Heart left ventricle (tissue), 13 donors: Measurements from ENCODE around the gene GALNT18.

Experiments
- POLR2A ChIP-seq, 2 donors: fragments of 450-650 bp; IDR thresholded peaks; one replicate each; pipeline ENCODE4 v1.6.1; 2017; ENCODE audit warnings: antibody characterized with exemption in 2 of 2, mild to moderate bottlenecking in 2 of 2, moderate library complexity in 2 of 2
- TF ChIP-seq, protein P1 (sequence below), 12 donors: fragments of 200-600 bp; sonication (generic) in 4 of 12; IDR thresholded peaks; one replicate each; pipeline versions ENCODE4 v1.5.0 to v1.8.0; 2018 to 2022; ENCODE audit warnings: antibody characterized with exemption in 12 of 12, mild to moderate bottlenecking in 5 of 12
- donor health status: ischemic (EF 13 %, LVEDD 7.1; RV severe dilation, severe dysfunction).
- donor health status: DM: no; HTN: yes; CAD: no.
- donor health status: DM: no; HTN: no; CAD: no.
- donor health status: ischemic (EF 25% LVEDD 6.9; RV normal size, moderate dysfunction).
- donor health status: ischemic (EF 25% LVEDD 5.7; RV mildly dilated, moderate dysfunction).
- donor health status: ischemic (EF 35%, LVEDD 5.7; RV mildly dilated, moderate dysfunction).
- donor health status: nonischemic (EF 11% LVEDD 7.7; RV severe dilation, severe dysfunction).
- donor health status: DM: yes; HTN: yes; CAD: no.
- donor health status: PGD.
- donor health status: ischemic (EF 29% LVEDD 5.4; RV normal size, mild dysfunction).
- donor health status: nonischemic (EF 23%, LVEDD 6.1; RV moderate dilation, normal function).

DNA sequence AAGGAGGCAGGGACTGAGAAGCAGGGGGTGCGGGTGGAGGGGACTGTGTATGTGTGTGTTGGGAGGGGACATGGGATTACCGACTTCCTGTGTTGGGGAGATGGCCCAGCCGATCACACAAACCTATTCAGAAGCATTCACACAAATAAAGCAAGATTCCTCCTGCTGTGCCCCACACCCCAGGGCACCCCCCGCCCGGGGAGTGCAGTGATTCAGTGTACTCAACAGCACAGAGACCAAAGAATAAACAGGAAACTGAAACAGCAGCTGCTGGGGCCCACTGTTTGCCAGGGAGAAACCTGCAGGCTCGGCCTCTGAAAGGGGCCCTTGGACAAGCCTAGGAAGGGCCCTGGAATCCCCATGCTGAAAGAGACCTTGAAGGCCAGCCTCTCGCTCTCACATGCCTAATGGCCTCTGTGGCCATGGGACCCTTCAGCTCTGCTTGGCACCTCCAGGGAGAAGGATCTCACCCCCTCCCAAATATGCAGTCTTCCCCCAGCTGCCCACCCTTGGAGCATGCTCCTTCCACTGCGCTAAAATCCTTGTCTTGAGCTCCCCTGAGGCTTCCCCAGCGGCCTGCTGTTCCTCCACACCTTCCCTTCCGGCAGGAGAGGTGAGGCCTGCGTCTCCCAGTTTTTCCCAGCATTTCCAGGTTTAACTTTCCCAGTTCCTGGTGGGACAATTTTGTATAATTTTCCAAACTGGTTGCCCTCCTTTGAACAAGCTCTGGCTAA is 341.7 kb downstream of the GALNT18 start:
- TF ChIP-seq POLR2A (IDR thresholded peaks at IDR 0.05) = no peak
- TF ChIP-seq, protein P1, sequence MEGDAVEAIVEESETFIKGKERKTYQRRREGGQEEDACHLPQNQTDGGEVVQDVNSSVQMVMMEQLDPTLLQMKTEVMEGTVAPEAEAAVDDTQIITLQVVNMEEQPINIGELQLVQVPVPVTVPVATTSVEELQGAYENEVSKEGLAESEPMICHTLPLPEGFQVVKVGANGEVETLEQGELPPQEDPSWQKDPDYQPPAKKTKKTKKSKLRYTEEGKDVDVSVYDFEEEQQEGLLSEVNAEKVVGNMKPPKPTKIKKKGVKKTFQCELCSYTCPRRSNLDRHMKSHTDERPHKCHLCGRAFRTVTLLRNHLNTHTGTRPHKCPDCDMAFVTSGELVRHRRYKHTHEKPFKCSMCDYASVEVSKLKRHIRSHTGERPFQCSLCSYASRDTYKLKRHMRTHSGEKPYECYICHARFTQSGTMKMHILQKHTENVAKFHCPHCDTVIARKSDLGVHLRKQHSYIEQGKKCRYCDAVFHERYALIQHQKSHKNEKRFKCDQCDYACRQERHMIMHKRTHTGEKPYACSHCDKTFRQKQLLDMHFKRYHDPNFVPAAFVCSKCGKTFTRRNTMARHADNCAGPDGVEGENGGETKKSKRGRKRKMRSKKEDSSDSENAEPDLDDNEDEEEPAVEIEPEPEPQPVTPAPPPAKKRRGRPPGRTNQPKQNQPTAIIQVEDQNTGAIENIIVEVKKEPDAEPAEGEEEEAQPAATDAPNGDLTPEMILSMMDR (IDR thresholded peaks at IDR 0.05) = no peak
